GM19455 (cell line): Measurements from ENCODE around the gene ACAN.

ENCODE experiments used
- ATAC-seq: cut with Tn5 transposase; IDR thresholded peaks from one replicate; pipeline ENCODE4 v1.9.1; 2021; ENCODE audit not compliant: unreplicated experiment

The ACAN gene

DNA sequence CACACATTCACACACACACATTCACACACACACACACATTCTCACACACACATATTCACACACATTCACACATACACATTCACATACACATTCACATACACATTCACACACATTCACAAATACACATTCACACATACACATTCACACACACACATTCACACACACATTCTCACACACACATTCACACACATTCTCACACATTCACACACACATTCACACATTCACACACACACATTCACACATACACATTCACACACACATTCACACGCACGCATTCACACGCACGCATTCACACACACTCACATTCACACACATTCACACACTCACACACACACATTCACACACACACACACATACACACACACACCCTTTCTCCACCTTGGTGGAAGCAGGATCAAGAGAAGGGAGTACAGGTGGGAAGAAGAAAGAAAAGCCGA lies 97.8 kb downstream of the ACAN start:
- ATAC-seq = no peak

DNA sequence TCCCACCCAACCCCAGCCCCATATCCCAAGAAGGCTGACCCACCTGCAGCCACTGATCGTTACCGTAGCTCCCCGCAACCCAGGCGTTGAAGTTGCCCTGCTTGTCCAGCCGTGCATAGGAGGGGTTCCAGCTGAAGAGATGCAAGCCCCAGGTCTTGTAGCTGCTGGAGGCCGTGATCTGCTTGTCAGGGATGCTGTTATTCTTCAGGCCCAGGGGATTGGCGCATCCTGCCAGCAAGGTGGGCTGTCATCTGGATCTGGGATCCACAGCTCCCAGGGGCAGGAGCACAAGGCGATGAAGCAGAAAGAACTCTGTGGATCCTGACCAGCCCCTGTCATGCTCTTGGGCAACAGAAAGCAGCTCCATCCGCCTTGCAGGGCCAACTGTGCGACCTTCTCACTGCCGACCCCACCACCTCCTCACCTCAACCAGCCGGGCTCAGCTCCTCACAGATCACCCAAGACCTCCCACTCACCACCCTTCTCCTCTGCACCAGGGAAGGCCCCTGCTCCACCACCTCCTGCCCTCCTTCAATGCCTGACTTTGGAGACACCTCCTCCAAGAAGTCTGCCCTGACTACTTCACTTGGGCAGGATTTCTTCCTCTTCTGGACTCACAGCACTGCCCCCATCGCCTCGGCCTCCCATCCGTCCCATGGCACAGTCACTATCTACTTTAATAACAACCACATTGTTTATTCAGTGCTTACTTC lies 98.4 kb downstream of the ACAN start:
- ATAC-seq = no peak

- ATAC-seq = no peak
Measured at GRCh38 chr15:88902221-88902835, 99.1 kb downstream of the ACAN start.

DNA sequence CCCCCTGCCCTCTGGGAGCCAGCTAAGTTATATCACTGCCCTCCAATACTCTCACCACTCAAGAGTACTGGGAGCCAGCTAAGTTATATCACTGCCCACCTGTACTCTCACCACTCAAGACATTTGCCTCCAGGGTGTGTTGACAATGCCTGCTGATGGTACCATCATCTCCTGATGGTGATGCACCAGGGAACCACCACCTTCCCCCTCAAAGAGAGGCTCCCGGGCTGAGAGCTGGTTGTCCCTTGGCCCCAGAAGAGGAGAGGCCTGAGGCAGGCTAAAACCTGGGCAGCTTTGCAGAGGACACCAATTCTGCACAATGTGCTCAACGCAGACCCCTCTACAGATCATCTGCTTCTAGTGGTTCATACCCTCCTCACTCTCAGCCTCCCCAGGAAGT lies 99.6 kb downstream of the ACAN start:
- ATAC-seq = no peak

GRCh38 chr15:88904257-88904623 lies 101.0 kb downstream of the ACAN start:
- ATAC-seq = no peak

GRCh38 chr15:88904624-88905327 lies 101.5 kb downstream of the ACAN start:
- ATAC-seq = peak; percentile 77

- no peak for ATAC-seq
Measured at GRCh38 chr15:88905576-88905975, 102.3 kb downstream of the ACAN start.

DNA sequence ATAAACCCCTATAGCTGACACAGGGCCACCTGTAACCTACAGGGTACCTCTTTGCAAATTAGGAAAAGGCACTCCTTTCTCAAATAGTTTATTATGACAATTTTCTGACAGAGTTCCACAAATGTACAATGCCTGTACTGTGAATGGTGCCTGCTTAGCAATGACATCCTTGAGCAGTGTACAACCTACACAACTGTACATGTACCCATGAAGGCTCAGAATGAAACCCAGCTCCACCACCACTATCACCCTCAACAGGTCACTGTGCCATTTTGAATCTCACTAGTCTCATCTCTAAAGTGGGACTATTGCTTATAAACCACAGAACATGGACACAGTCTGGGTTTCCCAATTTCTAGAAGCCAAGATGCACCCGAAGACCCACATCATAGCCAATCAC lies 102.9 kb downstream of the ACAN start:
- no peak for ATAC-seq

GRCh38 chr15:88906551-88906950 lies 103.3 kb downstream of the ACAN start:
- ATAC-seq = no peak

GRCh38 chr15:88907111-88907510 lies 103.9 kb downstream of the ACAN start:
- ATAC-seq = no peak

- ATAC-seq = no peak
Measured at GRCh38 chr15:88908123-88908522, 104.9 kb downstream of the ACAN start.

DNA sequence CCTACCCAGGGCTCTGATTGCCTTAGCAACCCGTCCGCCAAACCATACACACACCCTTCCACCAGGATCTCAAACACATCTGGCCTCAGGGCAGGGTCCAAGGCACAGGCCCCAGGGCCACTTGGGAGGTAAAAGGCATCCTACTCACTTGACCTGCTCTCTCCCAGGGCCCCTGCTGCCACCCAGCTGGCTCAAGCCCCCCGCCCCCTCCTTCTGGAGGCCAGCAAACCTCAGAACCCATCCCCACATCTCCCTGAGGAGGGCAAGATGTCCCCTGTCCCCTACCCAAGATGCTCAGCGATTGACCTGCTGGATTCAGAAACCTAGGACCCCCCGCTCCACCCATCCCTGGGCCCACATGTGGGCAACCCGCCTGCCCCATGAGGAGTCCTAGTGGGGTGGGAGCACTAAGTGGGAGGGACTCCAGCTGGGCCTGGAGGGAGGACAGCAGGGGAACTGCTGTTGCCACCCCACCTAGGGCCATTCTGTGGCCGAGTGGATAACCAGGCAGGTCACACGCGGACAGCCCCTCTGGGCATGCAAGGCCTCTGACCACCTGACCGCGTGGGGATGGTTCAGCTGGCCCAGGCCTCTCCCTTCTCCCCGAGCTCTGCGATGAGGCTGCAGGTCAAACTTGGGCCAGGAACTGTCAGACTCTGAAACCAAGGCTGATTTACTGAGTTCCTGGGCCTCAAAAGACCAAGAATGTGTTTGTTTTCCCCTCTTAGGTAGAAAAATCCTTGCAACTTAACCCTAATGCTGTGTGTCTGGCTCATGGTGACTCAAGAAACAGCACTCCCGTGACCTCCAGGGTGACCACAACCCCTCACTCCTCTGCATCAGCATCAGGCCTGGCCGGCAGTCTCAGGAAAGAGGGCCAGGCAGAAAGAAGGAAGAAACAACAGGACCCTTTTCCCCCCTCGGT lies 105.7 kb downstream of the ACAN start:
- ATAC-seq = no peak

DNA sequence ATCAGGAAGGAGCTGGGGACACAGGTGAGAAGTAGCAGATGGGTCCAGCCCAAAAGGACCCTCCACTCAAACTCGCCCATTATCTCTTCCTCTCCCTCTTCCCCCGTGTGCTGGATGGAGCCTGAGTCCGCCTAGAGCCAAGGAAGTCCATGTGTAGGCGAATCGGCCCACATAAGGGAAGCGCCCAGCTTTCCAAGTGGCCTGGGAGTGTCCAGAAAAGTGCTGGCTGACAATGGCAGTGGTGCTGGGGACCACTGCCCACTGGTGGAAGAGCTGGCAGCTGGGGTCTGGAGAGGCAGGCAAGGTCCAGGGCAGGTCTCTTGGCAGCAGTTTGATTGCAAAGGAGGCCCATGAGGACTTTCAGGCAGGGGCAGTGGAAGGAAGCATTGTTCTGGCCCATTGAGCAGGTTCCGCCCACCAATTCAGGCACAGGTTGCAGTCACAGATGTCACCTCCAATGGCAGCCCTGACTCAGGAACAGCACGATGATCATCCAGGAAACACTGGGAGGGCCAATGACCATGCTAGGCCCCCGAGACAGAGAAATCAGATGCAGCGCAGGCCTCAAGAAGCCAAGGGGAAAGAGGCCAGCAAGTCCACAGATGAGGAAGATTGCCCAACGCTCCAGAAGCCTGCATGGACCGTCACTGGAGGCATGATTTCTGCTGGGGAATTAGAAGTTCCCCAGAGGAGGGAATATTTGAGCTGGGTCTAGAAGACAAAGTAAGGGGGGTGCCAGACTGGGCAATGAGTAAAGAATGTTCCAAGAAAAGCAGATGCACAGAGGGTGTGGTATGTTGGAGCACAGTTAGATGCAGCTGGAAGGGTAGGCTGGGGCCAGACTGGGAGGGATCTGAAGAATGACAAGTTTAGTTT lies 107.0 kb downstream of the ACAN start:
- ATAC-seq = no peak

DNA sequence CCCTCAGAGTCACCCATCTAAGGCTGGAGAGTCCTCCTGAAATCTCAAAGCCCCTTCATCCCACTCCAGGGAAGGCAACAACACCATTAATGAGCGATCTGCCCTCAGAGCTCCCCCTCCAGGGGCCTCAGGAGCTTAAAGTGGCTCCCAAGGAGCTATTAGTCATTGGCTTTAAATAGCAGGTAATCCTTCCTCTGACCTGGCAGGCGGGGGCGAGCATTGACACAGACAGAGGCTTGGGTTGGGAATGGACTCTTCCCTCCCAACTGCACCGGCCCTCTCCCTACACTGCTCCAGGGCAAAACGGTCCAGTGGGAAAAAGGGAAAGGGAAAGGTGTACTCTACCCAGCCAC lies 108.5 kb downstream of the ACAN start:
- no peak for ATAC-seq

DNA sequence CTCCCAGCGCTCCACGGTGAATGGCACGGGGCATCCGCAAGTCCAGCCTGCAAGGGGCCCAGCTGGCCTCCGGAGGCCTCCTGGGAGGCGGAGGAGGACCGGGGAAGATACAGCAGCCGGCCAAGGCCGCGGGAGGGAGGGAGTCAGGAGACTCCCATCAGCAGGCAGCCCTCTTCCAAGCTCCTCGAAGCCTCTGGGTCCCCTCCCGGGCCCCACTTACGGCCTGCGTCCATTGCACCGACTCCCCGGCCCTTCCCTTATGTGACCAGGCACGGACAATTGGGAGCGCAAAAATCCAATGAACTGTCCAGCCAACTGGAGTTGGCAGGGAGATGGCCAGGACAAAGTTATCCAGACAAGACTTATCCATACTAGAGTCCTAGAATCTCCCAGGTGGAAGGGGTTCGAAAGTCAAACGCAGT lies 109.3 kb downstream of the ACAN start:
- no peak for ATAC-seq

GRCh38 chr15:88913017-88913849 lies 110.0 kb downstream of the ACAN start, which contains the start of gene MFGE8:
Gene MFGE8, minus strand, starts transcription at chr15:88913379. Its CDS starts 60 bp downstream, at chr15:88913319.
- ATAC-seq = peak; percentile 80

DNA sequence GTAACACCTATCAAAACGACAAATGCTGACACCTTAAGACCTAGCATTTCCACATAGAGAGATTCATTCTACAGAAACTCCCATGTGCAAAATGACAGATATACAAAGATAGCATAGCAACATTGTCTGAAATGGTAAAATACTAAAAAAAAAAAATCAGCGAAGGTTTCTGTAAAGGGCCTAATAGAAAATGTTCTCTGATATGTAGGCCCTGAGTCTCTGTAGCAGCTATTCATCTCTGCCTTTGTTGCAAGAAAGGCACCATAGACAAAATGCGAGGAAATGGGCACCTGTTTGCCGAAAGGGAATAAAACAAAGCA lies 110.6 kb downstream of the ACAN start:
- ATAC-seq = no peak

DNA sequence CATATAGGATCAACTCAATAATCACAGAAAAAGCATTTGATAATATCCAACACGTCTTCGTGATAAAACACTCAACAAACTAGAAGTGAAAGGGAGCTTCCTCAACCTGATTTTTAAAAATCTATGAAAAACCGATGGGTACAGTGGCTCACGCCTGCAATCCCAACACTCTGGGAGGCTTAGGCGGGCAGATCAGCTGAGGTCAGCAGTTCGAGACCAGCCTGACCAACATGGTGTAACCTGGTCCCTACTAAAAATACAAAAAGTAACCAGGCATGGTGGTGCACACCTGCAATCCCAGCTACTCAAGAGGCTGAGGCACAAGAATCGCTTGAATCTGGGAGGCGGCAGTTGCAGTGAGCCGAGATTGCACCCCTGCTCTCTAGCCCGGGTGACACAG lies 112.1 kb downstream of the ACAN start:
- ATAC-seq = no peak

GRCh38 chr15:88917760-88918159 lies 114.5 kb downstream of the ACAN start:
- ATAC-seq = no peak
